Left lung (tissue), 10 donors: Measurements from ENCODE around the gene GALNTL6. TPM values are rescaled to one million over a fixed set of nuclear protein-coding genes. Genes with fewer than 3 reads are reported as not detected.

ENCODE experiments used
- ATAC-seq: fragments of 200-7000 bp; cut with Tn5 transposase; one replicate; pipeline ENCODE4 v1.9.1; 2020; ENCODE audit warnings: moderate library complexity
- DNase-seq, 4 donors: peaks; one replicate each; pipeline ENCODE4 v3.0.0-alpha.2; 2013 to 2020
- H3K27ac ChIP-seq, 2 donors: fragments of 200-600 bp; sonication (generic) in 1 of 2; one replicate each; pipeline versions ENCODE4 v1.5.0 to v1.8.0; 2020 to 2021
- H3K27me3 ChIP-seq, 2 donors: fragments of 200-600 bp; sonication (generic) in 1 of 2; one replicate each; pipeline versions ENCODE4 v1.5.0 to v1.8.0; 2020 to 2021
- H3K36me3 ChIP-seq, 2 donors: fragments of 200-600 bp; sonication (generic) in 1 of 2; one replicate each; pipeline versions ENCODE4 v1.5.0 to v1.8.0; 2020 to 2021
- H3K4me1 ChIP-seq, 2 donors: fragments of 200-600 bp; one replicate each; pipeline ENCODE4 v1.8.0; 2021
- H3K4me3 ChIP-seq, 2 donors: fragments of 200-600 bp; sonication (generic) in 1 of 2; one replicate each; pipeline versions ENCODE4 v1.5.0 to v1.8.0; 2020 to 2021; ENCODE audit warnings: mild to moderate bottlenecking in 1 of 2
- H3K9me3 ChIP-seq, 2 donors: fragments of 200-600 bp; sonication (generic) in 1 of 2; one replicate each; pipeline versions ENCODE4 v1.5.0 to v1.8.0; 2020 to 2021
- CTCF ChIP-seq, 2 donors: fragments of 200-600 bp; sonication (generic) in 1 of 2; IDR thresholded peaks; one replicate each; pipeline versions ENCODE4 v1.5.0 to v1.8.0; 2021; ENCODE audit warnings: antibody characterized with exemption in 2 of 2
- intact Hi-C, 2 donors: fragments of 100-400 bp; cut with DNase I; formaldehyde crosslinking; loops; one replicate each; pipeline versions ENCODE4 v1.11.2 to v1.14.2; 2022
- polyA plus RNA-seq, 6 donors: library from polyadenylated mRNA; unstranded; fragments of 120-200 nt; gene quantifications; one replicate each; pipeline ENCODE4 v1.2.1, GENCODE V29; 2013; ENCODE audit not compliant: insufficient read length in 6 of 6
- total RNA-seq, 2 donors: library from RNA; stranded (reverse); fragmentation: NEBNext Ultra II Directional; extraction: Animal tissue kit (Norgen Biotek cat#: 25700); gene quantifications; one replicate each; pipeline ENCODE4 v1.2.1, GENCODE V29; 2021
- donor health status: DM: no; HTN: yes; CAD: no.
- donor health status: DM: no; HTN: no; CAD: no.

GALNTL6 gene
- total and polyA plus RNA-seq, 8 donors: 0.11 to 0.16 (median 0.13) TPM; not detected in 5

GRCh38 chr4:172124656-172125308 lies 311.6 kb downstream of the GALNTL6 start:
- H3K27me3 ChIP-seq: no peaks in the 10 kb centered on the region
- no peak for TF ChIP-seq CTCF (IDR thresholded peaks at IDR 0.05)
- H3K4me3 ChIP-seq: no peak overlapping the region
- no peaks in the 10 kb centered on the region for H3K36me3 ChIP-seq
- no peak for ATAC-seq
- intact Hi-C loops: no loop called here
- H3K4me1 ChIP-seq: no peaks in the 10 kb centered on the region
- H3K9me3 ChIP-seq: peaks cover 0 to 3% of the 10 kb centered on the region in 2 donors
- no peak overlapping the region for H3K27ac ChIP-seq
- DNase-seq: no peak

GRCh38 chr4:172125443-172125842 lies 312.2 kb downstream of the GALNTL6 start:
- no peak for ATAC-seq
- Histone ChIP-seq H3K9me3 (peaks cover 0 to 3% of the 10 kb centered on the region in 2 donors), H3K36me3 (no peaks in the 10 kb centered on the region), H3K4me1 (no peaks in the 10 kb centered on the region), H3K4me3 (no peak overlapping the region), H3K27me3 (no peaks in the 10 kb centered on the region), H3K27ac (no peak overlapping the region)
- intact Hi-C loops: no loop called here
- no peak for TF ChIP-seq CTCF (IDR thresholded peaks at IDR 0.05)
- DNase-seq: no peak

GRCh38 chr4:172127168-172127567 lies 314.0 kb downstream of the GALNTL6 start:
- H3K4me3 ChIP-seq: no peak overlapping the region
- DNase-seq: no peak
- H3K36me3 ChIP-seq: no peaks in the 10 kb centered on the region
- H3K9me3 ChIP-seq: peaks cover 0 to 3% of the 10 kb centered on the region in 2 donors
- no peak for TF ChIP-seq CTCF (IDR thresholded peaks at IDR 0.05)
- ATAC-seq: no peak
- no peaks in the 10 kb centered on the region for H3K27me3 ChIP-seq
- no peak overlapping the region for H3K27ac ChIP-seq
- no peaks in the 10 kb centered on the region for H3K4me1 ChIP-seq
- intact Hi-C loops: no loop called here

GRCh38 chr4:172129593-172129992 lies 316.4 kb downstream of the GALNTL6 start:
- Histone ChIP-seq H3K9me3 (peaks cover 0 to 3% of the 10 kb centered on the region in 2 donors), H3K36me3 (no peaks in the 10 kb centered on the region), H3K27ac (no peak overlapping the region), H3K4me1 (no peaks in the 10 kb centered on the region), H3K27me3 (no peaks in the 10 kb centered on the region), H3K4me3 (no peak overlapping the region)
- ATAC-seq: no peak
- no peak for DNase-seq
- TF ChIP-seq CTCF (IDR thresholded peaks at IDR 0.05): no peak
- intact Hi-C loops: no loop called here

GRCh38 chr4:172134521-172134920 lies 321.3 kb downstream of the GALNTL6 start:
- Histone ChIP-seq H3K36me3 (no peaks in the 10 kb centered on the region), H3K27ac (no peak overlapping the region), H3K27me3 (no peaks in the 10 kb centered on the region), H3K4me1 (no peaks in the 10 kb centered on the region), H3K4me3 (no peak overlapping the region), H3K9me3 (no peaks in the 10 kb centered on the region)
- TF ChIP-seq CTCF (IDR thresholded peaks at IDR 0.05): no peak
- DNase-seq (no peak), ATAC-seq (no peak)
- intact Hi-C loops: no loop called here
